SK-N-SH (cell line): ENCODE data around the gene RCBTB2.

Source experiments
- CTCF ChIP-seq: fragments of 200-600 bp; sonication (generic); IDR thresholded peaks from 2 replicates; pipeline ENCODE4 v1.6.1; 2017; ENCODE audit warnings: antibody characterized with exemption, mild to moderate bottlenecking, moderate library complexity
- EP300 ChIP-seq, 2 experiments: IDR thresholded peaks; 2 replicates each; pipeline versions ENCODE4 v1.4.0 to v1.6.1; 2012; ENCODE audit warnings: borderline replicate concordance in 1 of 2, low read depth in 1 of 2, low read length in 1 of 2
- FOXM1 ChIP-seq: IDR thresholded peaks from 2 replicates; pipeline ENCODE4 v1.4.0; 2012; ENCODE audit warnings: low read depth, mild to moderate bottlenecking
- GABPA ChIP-seq: IDR thresholded peaks from 2 replicates; pipeline ENCODE4 v1.4.0; 2012; ENCODE audit warnings: low read depth, mild to moderate bottlenecking
- MXI1 ChIP-seq: IDR thresholded peaks from 2 replicates; pipeline ENCODE4 v1.6.1; 2012; ENCODE audit warnings: mild to moderate bottlenecking, low read depth, low read length, improper control_type of control experiment
- POLR2AphosphoS5 ChIP-seq: IDR thresholded peaks from 2 replicates; pipeline ENCODE4 v1.6.1; 2012; ENCODE audit warnings: low read depth, low read length
- RAD21 ChIP-seq: IDR thresholded peaks from 2 replicates; pipeline ENCODE4 v1.6.1; 2012; ENCODE audit warnings: mild to moderate bottlenecking, low read length
- REST ChIP-seq: IDR thresholded peaks from 2 replicates; pipeline ENCODE4 v1.6.1; 2012; ENCODE audit warnings: mild to moderate bottlenecking, low read depth, low read length, moderate library complexity
- TAF1 ChIP-seq: IDR thresholded peaks from 2 replicates; pipeline ENCODE4 v1.6.1; 2012; ENCODE audit warnings: low read depth, mild to moderate bottlenecking, low read length, moderate library complexity, borderline replicate concordance
- TCF12 ChIP-seq: IDR thresholded peaks from 2 replicates; pipeline ENCODE4 v1.4.0; 2012
- USF2 ChIP-seq: fragments of 150-350 bp; IDR thresholded peaks from 2 replicates; pipeline ENCODE4 v1.6.1; 2017; ENCODE audit warnings: antibody characterized with exemption, low read length, low read depth, borderline replicate concordance

- TF ChIP-seq TAF1 (no peak), GABPA (no peak), POLR2AphosphoS5 (no peak), USF2 (no peak), CTCF (no peak), EP300 (IDR thresholded peaks at IDR 0.05; ENCODE audit: borderline replicate concordance in 1 of 2, low read depth in 1 of 2, low read length in 1 of 2) (no peak), RAD21 (no peak), REST (no peak), MXI1 (no peak), FOXM1 (no peak), TCF12 (no peak)
Observed at GRCh38 chr13:48493066-48493765, 39.7 kb downstream of the RCBTB2 start.
